NCI-H2107 treated with DMSO at 0.1 percent for 48 hours (cell line): ENCODE results near the gene RAB3GAP2.
A peak's percentile ranks its signal among the peaks of the same experiment; 100 is the strongest.
"Not testable (repeated sequence)": the region's sequence is repeated elsewhere in the genome, so short reads cannot be mapped to it uniquely, and the experiment has no call there.

Experiments
- DNase-seq: peaks from one replicate; lab custom pipeline; 2025; ENCODE audit not compliant: unreplicated experiment; lab: John Stamatoyannopoulos, UW

Gene RAB3GAP2

GRCh38 chr1:220239966-220240365 is 32.3 kb downstream of the RAB3GAP2 start:
- no peak for DNase-seq

- DNase-seq = no peak
Observed at GRCh38 chr1:220239213-220239612, 33.0 kb downstream of the RAB3GAP2 start.

- not testable (repeated sequence) for DNase-seq
Observed at GRCh38 chr1:220236278-220236677, 36.0 kb downstream of the RAB3GAP2 start.

- DNase-seq = peak; percentile 15
Observed at GRCh38 chr1:220235462-220235861, 36.8 kb downstream of the RAB3GAP2 start.

- no peak for DNase-seq
Observed at GRCh38 chr1:220233927-220234326, 38.3 kb downstream of the RAB3GAP2 start.

- no peak for DNase-seq
Observed at GRCh38 chr1:220229771-220230170, 42.5 kb downstream of the RAB3GAP2 start.

GRCh38 chr1:220227393-220227792 is 44.9 kb downstream of the RAB3GAP2 start:
- DNase-seq = no peak

GRCh38 chr1:220226752-220227151 is 45.5 kb downstream of the RAB3GAP2 start:
- DNase-seq = no peak

GRCh38 chr1:220225957-220226356 is 46.3 kb downstream of the RAB3GAP2 start:
- DNase-seq = no peak

GRCh38 chr1:220224611-220225124 is 47.6 kb downstream of the RAB3GAP2 start:
- DNase-seq = no peak

GRCh38 chr1:220224033-220224432 is 48.2 kb downstream of the RAB3GAP2 start:
- no peak for DNase-seq

- no peak for DNase-seq
Observed at GRCh38 chr1:220222939-220223338, 49.3 kb downstream of the RAB3GAP2 start.

GRCh38 chr1:220221670-220222069 is 50.6 kb downstream of the RAB3GAP2 start:
- DNase-seq = peak; percentile 59

GRCh38 chr1:220221269-220221668 is 51.0 kb downstream of the RAB3GAP2 start:
- DNase-seq = no peak

GRCh38 chr1:220220699-220221040 is 51.6 kb downstream of the RAB3GAP2 start:
- not testable (repeated sequence) for DNase-seq

GRCh38 chr1:220219865-220220698 is 52.2 kb downstream of the RAB3GAP2 start:
- no peak for DNase-seq

- DNase-seq = no peak
Observed at GRCh38 chr1:220219136-220219442, 53.2 kb downstream of the RAB3GAP2 start.

GRCh38 chr1:220218397-220219135 is 53.7 kb downstream of the RAB3GAP2 start:
- peak; percentile 74 for DNase-seq

GRCh38 chr1:220217383-220217988 is 54.8 kb downstream of the RAB3GAP2 start:
- DNase-seq = peak; percentile 39

GRCh38 chr1:220213382-220213983 is 58.8 kb downstream of the RAB3GAP2 start:
- DNase-seq = no peak

- no peak for DNase-seq
Observed at GRCh38 chr1:220207411-220207810, 64.8 kb downstream of the RAB3GAP2 start.
